OCI-LY7 (cell line): ENCODE results near the gene FIGNL2. TPM values are rescaled to one million over a fixed set of nuclear protein-coding genes. Genes with fewer than 3 reads are reported as not detected.

Source experiments
- BruUV-seq: library from RNA; stranded (reverse); fragments of 400-500 nt; replicated peaks from 2 replicates; lab custom pipeline; 2021; lab: Mats Ljungman, UMichigan
- CTCF ChIA-PET: fragments of 300-600 bp; sonication (Branson Sonifier 250); formaldehyde crosslinking; loops from one replicate; lab custom pipeline; 2022; ENCODE audit warnings: antibody characterized with exemption; ENCODE audit not compliant: unreplicated experiment; lab: Charles Lee
- POLR2A ChIA-PET: fragments of 300-600 bp; sonication (Branson Sonifier 250); formaldehyde crosslinking; loops from one replicate; lab custom pipeline; 2022; ENCODE audit warnings: antibody characterized with exemption; lab: Charles Lee
- DNase-seq: peaks from one replicate; pipeline ENCODE4 v3.0.0-alpha.2; 2015; ENCODE audit warnings: low spot score
- H2AFZ ChIP-seq: fragments of 200-600 bp; sonication (generic), shearing (Covaris generic); 2 replicates; pipeline ENCODE4 v1.6.1; 2014; ENCODE audit warnings: mild to moderate bottlenecking, antibody characterized with exemption, low read length, moderate library complexity
- H3K27ac ChIP-seq: fragments of 200-600 bp; sonication (generic); 2 replicates; pipeline ENCODE4 v1.5.1; 2014; ENCODE audit warnings: mixed run types, low read depth, mild to moderate bottlenecking, moderate library complexity, low read length, inconsistent platforms; ENCODE audit not compliant: poor library complexity, severe bottlenecking
- H3K36me3 ChIP-seq: fragments of 200-600 bp; sonication (generic); 2 replicates; pipeline ENCODE4 v1.6.1; 2014; ENCODE audit warnings: mild to moderate bottlenecking, antibody characterized with exemption, low read length, moderate library complexity, mixed read lengths; ENCODE audit not compliant: insufficient read depth
- H3K4me1 ChIP-seq: fragments of 200-600 bp; sonication (generic); 2 replicates; pipeline ENCODE4 v1.5.1; 2014; ENCODE audit warnings: mild to moderate bottlenecking, low read length; ENCODE audit not compliant: insufficient read depth, poor library complexity, severe bottlenecking
- H3K4me2 ChIP-seq: fragments of 200-600 bp; sonication (generic); 2 replicates; pipeline ENCODE4 v1.6.1; 2014; ENCODE audit warnings: mild to moderate bottlenecking, low read length
- H3K4me3 ChIP-seq: fragments of 200-600 bp; sonication (generic); 2 replicates; pipeline ENCODE4 v1.5.1; 2014; ENCODE audit warnings: mild to moderate bottlenecking, low read depth, low read length; ENCODE audit not compliant: poor library complexity, severe bottlenecking
- H3K79me2 ChIP-seq: fragments of 200-600 bp; sonication (generic); 2 replicates; pipeline ENCODE4 v1.6.1; 2016; ENCODE audit warnings: low read depth, mild to moderate bottlenecking, low read length, moderate library complexity, mixed read lengths; ENCODE audit not compliant: insufficient read depth
- H3K9me2 ChIP-seq: fragments of 200-600 bp; sonication (generic); 2 replicates; pipeline ENCODE4 v1.6.1; 2016; ENCODE audit warnings: mild to moderate bottlenecking, low read length, mixed read lengths; ENCODE audit not compliant: insufficient read depth
- H3K9me3 ChIP-seq: fragments of 200-600 bp; sonication (generic); 2 replicates; pipeline ENCODE4 v1.6.1; 2014; ENCODE audit warnings: mild to moderate bottlenecking, mixed run types, low read length, mixed read lengths
- H4K20me1 ChIP-seq: fragments of 200-600 bp; sonication (generic); 2 replicates; pipeline ENCODE4 v1.6.1; 2014; ENCODE audit warnings: mild to moderate bottlenecking, antibody characterized with exemption, low read length, moderate library complexity, mixed read lengths; ENCODE audit not compliant: insufficient read depth
- EZH2phosphoT487 ChIP-seq: fragments of 200-600 bp; sonication (generic); IDR thresholded peaks from 2 replicates; pipeline ENCODE4 v1.6.1; 2018; ENCODE audit warnings: low read depth, borderline replicate concordance, mild to moderate bottlenecking, mixed run types, antibody characterized with exemption, low read length, moderate library complexity, mixed read lengths
- intact Hi-C: fragments of 100-400 bp; cut with micrococcal nuclease; formaldehyde crosslinking; loops from one replicate; pipeline ENCODE4 v1.10.0; 2022; ENCODE audit not compliant: unreplicated experiment
- total RNA-seq, 2 experiments: library from RNA; depleted of rRNA in 1 of 2; stranded (reverse); fragments of >200 nt in 1 of 2; shearing (Covaris generic) in 1 of 2; gene quantifications; 2 replicates each; pipeline ENCODE4 v1.2.3, GENCODE V29; 2014 to 2022
- TF ChIP-seq, protein P1 (sequence below): fragments of 200-600 bp; sonication (generic); conservative IDR thresholded peaks from 2 replicates; pipeline ENCODE4 v1.5.1; 2014; ENCODE audit warnings: mild to moderate bottlenecking, antibody characterized with exemption, low read length, moderate library complexity, mixed read lengths

The FIGNL2 gene
- total RNA-seq, 2 experiments from 2014 or later = not detected

DNA sequence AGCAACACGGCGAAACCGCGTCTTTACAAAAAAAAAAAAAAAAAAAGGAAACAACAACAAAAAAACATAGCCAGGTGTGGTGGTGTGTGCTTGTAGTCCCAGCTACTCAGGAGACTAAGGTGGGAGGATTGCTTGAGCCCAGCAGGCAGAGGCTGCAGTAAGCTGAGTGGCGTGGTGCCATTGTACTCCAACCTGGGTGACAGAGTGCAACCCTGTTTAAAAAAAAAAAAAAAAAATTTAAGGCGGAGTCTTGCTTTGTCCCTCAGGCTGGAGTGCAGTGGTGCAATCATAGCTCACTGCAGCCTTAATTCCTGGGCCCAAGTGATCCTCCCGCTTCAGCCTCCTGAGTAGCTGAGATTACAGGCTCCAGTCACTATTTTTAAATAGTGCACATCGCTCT lies 18.2 kb upstream of the FIGNL2 start:
- no peak overlapping the region for H2AFZ ChIP-seq
- H3K4me1 ChIP-seq = peaks cover 4% of the 10 kb centered on the region
- intact Hi-C loops = no loop called here
- no peaks in the 10 kb centered on the region for H3K79me2 ChIP-seq
- H3K36me3 ChIP-seq = no peaks in the 10 kb centered on the region
- TF ChIP-seq, protein P1, sequence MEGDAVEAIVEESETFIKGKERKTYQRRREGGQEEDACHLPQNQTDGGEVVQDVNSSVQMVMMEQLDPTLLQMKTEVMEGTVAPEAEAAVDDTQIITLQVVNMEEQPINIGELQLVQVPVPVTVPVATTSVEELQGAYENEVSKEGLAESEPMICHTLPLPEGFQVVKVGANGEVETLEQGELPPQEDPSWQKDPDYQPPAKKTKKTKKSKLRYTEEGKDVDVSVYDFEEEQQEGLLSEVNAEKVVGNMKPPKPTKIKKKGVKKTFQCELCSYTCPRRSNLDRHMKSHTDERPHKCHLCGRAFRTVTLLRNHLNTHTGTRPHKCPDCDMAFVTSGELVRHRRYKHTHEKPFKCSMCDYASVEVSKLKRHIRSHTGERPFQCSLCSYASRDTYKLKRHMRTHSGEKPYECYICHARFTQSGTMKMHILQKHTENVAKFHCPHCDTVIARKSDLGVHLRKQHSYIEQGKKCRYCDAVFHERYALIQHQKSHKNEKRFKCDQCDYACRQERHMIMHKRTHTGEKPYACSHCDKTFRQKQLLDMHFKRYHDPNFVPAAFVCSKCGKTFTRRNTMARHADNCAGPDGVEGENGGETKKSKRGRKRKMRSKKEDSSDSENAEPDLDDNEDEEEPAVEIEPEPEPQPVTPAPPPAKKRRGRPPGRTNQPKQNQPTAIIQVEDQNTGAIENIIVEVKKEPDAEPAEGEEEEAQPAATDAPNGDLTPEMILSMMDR = no peak
- BruUV-seq = no TSS peak
- H3K4me2 ChIP-seq = no peak overlapping the region
- no peak overlapping the region for H3K4me3 ChIP-seq
- no peaks in the 10 kb centered on the region for H4K20me1 ChIP-seq
- ChIA-PET CTCF (no interaction called here), POLR2A (no interaction called here)
- no peaks in the 10 kb centered on the region for H3K9me2 ChIP-seq
- no peak for DNase-seq
- no peak overlapping the region for H3K27ac ChIP-seq
- H3K9me3 ChIP-seq = no peaks in the 10 kb centered on the region

- POLR2A ChIA-PET = no interaction called here
- CTCF ChIA-PET = no interaction called here
- H3K4me1 ChIP-seq = peaks cover 4% of the 10 kb centered on the region
These were observed 17.8 kb upstream of the FIGNL2 start for GRCh38 chr12:51866324-51866723.

DNA sequence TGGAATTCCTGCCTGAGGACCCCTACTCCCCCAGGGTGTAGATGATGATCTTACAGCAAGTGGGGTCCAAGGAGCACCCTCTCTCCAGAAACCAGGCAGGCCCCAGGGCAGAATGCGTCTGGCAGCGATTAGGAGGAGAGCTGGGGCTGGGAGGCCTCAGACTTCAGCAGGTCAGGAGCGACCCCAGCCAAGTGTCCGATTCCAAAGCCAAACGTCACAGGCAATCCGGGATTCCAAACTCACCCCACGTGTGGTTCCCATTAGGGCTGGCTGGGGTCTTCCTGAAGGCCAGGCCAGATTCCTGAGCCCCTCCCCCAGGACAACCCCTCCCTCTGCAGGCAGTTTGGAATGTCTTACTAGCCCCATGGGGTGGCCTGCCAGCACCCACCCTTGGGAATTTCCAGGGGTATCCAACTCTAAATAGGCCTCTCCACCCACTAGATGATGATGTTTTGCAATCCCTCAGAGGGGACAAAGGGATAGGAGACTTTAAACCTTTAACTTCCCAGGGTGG lies 17.3 kb upstream of the FIGNL2 start:
- no TSS peak for BruUV-seq
- no peak overlapping the region for H3K4me2 ChIP-seq
- no peak overlapping the region for H3K27ac ChIP-seq
- H3K9me3 ChIP-seq = no peaks in the 10 kb centered on the region
- no peaks in the 10 kb centered on the region for H3K9me2 ChIP-seq
- POLR2A ChIA-PET = no interaction called here
- intact Hi-C loops = no loop called here
- H3K79me2 ChIP-seq = no peaks in the 10 kb centered on the region
- no peak for DNase-seq
- TF ChIP-seq, protein P1 = no peak
- TF ChIP-seq EZH2phosphoT487 = no peak
- H3K36me3 ChIP-seq = no peaks in the 10 kb centered on the region
- no peak overlapping the region for H2AFZ ChIP-seq
- no peaks in the 10 kb centered on the region for H4K20me1 ChIP-seq
- CTCF ChIA-PET = no interaction called here
- H3K4me3 ChIP-seq = no peak overlapping the region
- H3K4me1 ChIP-seq = peaks cover 4% of the 10 kb centered on the region

More at GRCh38 chr12:51866324-51866723, 17.8 kb upstream of the FIGNL2 start:
- DNase-seq = no peak
- Histone ChIP-seq H3K4me3 (no peak overlapping the region), H3K4me2 (no peak overlapping the region), H3K9me3 (no peaks in the 10 kb centered on the region), H3K27ac (no peak overlapping the region), H3K9me2 (no peaks in the 10 kb centered on the region), H4K20me1 (no peaks in the 10 kb centered on the region), H2AFZ (no peak overlapping the region), H3K36me3 (no peaks in the 10 kb centered on the region), H3K79me2 (no peaks in the 10 kb centered on the region)
- intact Hi-C loops = no loop called here
- BruUV-seq = no TSS peak
- TF ChIP-seq EZH2phosphoT487 = no peak
- TF ChIP-seq, protein P1 = no peak
